NAMALWA (cell line): ENCODE data around the gene ABCD2.
"Not testable (repeated sequence)": the region's sequence is repeated elsewhere in the genome, so short reads cannot be mapped to it uniquely, and the experiment has no call there.

ENCODE experiments used
- DNase-seq: peaks from one replicate; pipeline ENCODE4 v3.0.0-alpha.2; 2015; ENCODE audit warnings: low spot score

The ABCD2 gene

DNA sequence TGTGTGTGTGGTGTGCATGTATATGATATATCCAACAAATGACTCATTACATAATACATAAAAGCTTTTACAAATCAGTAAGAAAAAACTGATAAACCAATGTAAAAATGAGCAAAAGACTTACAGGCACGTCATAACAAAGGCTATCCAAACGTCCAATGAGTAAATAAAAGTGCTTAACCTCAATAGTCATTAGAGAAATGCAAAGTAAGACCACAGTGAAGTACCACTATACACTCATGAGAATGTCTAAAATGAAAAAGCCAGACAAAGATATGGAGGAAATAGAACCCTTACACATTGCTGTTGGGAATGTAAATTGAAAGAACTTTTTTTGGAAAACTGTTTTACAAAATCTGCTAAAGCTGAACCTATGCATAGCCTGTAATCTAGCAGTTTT lies 7.8 kb downstream of the ABCD2 start:
- no peak for DNase-seq

GRCh38 chr12:39610436-39611025 lies 9.1 kb downstream of the ABCD2 start:
- no peak for DNase-seq

DNA sequence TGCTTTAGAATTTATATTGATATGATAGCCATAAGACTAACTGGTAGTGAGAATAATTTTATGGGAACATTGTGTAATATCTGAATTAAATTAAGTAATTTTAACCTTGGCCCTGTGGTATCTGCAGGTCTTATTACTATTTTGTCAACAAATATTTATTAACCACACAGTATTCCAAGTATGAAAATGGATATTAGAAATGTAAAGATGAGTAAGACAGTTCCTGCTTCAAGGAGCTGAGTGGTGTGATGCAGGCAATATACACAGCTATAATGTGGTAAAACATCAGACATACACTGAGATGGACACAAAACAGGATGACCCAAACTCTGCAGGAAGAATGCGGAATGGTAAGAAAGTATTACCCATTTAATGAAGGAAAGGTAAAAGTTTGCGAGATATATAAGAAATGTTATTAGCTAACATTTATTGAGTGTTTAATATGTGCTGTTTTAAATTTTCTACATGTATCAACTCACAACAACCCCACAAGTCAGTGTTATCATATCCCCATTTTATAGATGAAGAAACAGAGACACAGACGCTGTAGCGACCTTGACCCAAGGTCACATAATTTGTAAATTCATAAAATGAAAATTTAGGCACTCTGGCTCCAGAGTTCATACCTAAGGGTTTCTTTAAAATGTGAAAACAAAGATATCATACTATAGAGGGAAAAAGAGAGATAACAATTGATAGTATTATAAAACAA lies 12.7 kb downstream of the ABCD2 start:
- no peak for DNase-seq

GRCh38 chr12:39605996-39606395 lies 13.6 kb downstream of the ABCD2 start:
- no peak for DNase-seq

DNA sequence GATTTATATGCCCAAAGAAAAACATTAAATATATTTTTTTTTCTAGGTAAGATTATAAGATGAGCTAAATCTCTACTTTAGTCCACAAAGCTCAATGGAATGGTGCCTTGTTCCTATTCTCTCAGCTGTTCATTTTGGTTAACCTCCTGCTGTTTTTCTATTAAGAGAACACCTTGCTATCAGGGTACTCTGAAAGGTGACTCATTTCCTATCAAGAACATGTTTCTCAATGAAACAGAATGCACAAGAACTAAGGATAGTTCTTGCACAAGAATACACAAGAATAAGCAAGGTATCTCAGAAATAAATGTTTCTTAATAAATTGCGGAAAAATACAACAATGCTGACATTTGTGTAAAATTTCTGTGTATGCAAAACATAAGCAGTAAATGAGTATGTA lies 14.1 kb downstream of the ABCD2 start:
- no peak for DNase-seq

- no peak for DNase-seq
These were observed 16.5 kb downstream of the ABCD2 start for GRCh38 chr12:39603065-39603464.

DNA sequence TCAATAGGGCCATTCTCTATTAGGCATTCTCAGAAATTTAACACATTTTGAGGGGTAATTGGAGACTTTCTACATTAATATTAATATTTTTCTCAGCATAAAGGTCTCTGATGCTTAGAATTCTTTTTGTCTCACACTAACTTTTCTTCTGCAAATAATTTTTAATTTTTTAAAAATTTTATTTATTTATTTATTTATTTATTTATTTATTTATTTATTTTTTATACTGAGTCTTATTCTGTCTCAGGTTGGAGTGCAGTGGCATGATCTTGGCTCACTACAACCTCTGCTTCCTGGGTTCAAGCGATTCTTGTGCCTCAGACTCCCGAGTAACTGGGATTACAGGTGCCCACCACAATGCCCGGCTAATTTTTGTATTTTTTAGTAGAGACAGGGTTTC lies 17.7 kb downstream of the ABCD2 start:
- DNase-seq = not testable (repeated sequence)

DNA sequence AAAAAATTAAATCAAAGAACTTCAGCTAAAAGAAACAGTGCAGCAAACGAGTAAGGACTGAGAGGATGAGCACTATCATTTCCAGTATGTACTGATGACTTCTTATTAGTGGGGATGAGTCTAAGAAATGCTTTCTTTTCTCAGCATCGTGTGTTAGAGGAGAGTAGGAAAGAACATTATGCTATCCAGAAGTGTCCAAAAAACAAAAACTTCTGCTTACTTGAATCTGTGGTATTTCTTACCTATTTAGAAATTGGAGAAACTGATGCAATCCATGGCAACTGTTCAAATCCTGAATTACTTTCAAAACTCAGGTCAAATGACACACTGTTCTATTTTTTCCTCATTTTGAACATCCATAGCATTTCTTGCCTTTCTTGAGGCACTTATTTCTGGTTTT lies 23.7 kb downstream of the ABCD2 start:
- DNase-seq = no peak

DNA sequence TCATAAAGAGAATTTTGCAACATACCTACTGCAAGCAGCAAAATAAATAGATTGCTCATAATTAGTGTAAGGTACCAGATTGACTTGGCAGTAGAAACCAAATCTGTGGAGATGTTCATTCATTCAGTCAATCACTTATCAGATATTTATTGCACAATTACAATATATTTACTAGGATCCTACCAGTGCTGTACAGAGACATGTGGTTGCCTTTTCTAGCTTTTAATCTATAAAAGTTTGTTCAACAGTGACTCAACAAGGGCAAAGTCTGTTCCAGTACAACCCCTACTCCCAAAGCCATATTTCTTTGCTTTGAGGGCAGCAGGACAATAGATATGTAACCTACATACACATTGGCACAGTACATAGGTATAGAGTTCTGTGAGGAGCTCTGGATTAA lies 27.3 kb downstream of the ABCD2 start:
- DNase-seq = no peak

DNA sequence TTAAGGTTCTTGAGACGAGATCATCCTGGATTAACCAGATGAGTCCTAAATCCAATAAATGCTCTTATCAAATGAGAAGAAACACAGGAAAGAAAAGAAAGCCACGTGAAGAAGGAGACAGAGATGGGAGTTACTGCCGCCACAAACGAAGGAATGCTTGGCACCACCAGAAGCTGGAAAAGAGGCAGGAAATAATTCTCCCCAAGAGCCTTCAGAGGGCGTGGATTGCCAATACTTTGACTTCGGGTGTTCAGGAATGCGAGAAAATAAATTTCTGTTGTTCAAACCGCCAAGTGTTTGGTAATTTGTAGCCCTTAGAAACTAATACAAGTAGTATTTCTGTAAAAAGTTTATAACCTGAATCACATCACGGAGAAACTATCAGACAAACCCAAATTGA lies 31.3 kb downstream of the ABCD2 start:
- DNase-seq = no peak

DNA sequence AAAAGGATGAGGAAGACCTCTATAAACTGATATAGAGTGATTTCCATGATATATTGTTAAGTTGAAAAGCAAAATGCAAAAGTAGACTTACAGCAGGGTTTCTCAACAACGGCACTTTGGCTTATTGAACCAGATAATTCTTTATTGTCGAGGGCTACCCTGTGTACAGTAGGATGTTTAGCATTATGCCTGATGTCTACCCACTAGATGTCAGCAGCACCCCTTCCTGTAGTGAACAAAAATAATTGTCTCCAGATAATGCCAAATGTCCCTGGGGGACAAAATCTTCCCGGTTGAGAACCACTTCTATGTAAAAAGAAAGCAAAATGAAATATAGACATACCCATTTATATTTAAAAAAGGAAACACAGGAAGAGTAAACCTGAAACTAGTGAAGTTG lies 32.4 kb downstream of the ABCD2 start:
- DNase-seq = peak; percentile 36

GRCh38 chr12:39586816-39587215 lies 32.8 kb downstream of the ABCD2 start:
- no peak for DNase-seq

DNA sequence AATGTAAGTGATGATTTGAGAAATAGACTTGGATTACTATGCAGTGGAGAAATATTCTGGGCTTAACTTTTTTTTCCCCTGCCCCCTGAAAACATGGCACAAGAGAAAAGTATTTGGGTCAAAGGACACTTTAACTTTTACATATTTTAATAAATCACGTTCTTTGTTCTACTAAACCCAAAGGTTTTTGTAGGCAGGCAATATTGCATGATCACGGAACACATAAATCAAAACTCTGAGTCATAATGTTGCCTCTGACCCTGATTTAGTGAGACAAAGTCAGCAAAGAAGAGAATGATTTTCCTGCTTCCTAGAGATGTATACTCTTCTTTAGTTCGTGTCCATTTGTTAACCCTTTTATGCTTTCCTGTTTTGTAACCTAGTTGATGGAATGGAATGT lies 38.0 kb downstream of the ABCD2 start:
- no peak for DNase-seq

- DNase-seq = no peak
These were observed 44.1 kb downstream of the ABCD2 start for GRCh38 chr12:39575498-39575875.

DNA sequence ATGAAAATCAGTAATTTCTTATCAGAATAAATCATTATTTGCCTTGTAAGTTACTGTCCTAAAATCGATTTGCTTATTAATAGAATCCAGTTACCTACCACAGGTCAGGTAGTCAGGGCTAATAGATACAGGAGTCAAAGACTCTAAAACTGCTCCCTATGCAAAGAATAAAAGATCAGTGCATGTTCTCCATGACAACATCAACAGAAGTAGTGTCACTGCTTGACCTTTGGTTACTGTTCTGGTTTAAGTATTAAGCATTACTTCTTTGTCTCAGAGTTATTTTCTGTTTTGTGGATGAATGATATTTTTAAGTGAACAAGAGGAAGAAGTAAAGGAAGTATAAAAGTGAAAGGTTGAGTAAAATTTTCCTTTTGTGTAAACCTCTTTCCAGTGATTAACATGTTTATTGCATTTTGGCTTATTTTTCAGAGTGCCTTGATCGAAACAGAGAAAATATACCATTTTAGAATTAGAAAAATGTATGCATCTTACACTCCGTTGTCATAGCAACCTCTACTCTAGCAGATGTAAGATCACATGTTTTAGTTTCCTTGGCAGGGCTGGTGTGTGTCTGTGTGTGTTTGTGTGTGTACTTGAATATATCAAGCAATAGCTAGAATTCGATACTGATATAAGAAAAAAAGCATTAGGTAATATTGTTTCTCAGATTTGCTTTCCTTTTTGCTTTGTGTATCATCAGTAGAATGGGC lies 44.7 kb downstream of the ABCD2 start:
- no peak for DNase-seq

DNA sequence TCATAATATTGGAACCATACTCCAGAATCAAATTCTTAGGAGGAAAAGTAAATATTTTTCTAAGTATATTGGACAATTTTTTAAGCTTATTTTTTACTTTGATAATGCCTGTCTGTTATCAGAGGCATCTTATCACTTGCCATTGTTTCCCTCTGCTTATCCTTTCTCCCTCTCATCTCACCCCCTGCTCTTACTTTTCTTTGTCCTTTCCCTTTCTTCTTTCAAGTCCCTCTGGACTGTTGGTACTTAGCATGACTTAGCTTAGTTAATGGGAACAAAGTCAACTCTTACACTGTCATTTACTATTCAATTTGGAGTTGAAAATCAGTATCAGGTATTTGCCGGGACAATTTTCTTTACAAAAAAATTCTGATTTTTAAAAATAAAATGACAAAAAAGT lies 45.2 kb downstream of the ABCD2 start:
- DNase-seq = no peak

DNA sequence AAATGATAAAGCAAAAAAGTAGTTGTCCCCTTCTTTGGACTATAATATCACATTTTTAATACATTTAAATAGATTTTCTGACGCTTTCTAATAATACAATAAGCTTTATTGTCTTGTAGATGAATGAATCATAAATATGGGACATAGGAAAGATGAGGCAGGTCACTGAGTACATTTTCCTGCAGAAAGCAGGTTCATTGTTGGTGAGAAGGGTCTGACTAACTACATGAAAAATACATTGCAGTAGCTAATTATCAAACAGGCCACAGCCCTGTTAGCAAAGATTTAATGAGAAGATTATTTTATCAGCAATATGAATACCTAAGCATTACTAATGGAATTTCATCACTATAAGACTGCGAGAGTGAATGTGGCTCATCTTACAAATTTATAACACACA lies 45.6 kb downstream of the ABCD2 start:
- DNase-seq = no peak

- DNase-seq = no peak
These were observed 47.1 kb downstream of the ABCD2 start for GRCh38 chr12:39572551-39572950.

DNA sequence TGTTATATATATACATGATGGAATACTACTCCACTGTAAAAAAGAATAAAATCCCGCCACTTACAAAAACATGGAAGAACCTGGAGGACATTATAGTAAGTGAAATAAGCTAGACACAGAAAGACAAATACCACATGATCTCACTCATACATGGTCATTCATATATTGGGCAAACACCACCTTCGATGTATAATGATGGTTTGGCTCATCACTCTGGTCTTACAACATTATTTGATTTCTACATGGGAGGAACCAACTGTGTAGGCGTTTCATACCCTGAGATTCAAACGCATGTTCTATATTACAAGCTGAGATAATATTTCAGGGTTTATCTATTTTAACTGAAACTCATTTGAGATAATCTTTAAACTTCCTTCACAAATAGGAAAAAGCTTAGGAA lies 48.3 kb downstream of the ABCD2 start:
- DNase-seq = no peak

DNA sequence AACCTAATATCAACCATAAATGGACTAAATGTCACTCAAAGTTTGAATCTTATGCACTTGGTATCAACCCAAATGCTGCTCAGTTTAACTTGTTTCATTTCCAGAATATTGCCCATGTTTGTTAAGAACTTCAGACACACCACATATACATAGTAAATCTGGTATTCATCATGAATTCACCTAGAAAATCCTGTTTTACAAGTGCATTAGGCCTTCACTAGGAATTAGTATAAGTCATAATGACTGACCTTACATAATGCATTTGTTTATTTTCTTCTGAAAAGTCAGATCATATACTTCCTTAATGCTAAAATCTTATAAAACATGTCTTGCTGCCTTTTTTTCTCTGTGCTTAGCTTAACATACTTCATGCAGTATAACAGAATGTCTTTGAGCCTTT lies 66.1 kb downstream of the ABCD2 start:
- DNase-seq = no peak

DNA sequence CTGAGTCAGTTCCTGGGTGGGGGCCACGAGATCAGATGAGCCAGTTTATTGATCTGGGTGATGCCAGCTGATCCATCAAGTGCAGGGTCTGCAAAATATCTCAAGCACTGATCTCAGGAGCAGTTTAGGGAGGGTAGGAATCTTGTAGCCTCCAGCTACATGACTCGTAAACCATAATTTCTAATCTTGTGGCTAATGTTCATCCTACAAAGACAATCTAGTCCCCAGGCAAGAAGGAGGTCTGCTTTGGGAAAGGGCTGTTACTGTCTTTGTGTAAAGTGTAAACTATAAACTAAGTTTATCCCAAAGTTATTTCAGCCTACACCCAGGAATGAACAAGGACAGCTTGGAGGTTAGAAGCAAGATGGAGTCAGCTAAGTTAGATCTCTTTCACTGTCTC lies 75.4 kb downstream of the ABCD2 start:
- not testable (repeated sequence) for DNase-seq

DNA sequence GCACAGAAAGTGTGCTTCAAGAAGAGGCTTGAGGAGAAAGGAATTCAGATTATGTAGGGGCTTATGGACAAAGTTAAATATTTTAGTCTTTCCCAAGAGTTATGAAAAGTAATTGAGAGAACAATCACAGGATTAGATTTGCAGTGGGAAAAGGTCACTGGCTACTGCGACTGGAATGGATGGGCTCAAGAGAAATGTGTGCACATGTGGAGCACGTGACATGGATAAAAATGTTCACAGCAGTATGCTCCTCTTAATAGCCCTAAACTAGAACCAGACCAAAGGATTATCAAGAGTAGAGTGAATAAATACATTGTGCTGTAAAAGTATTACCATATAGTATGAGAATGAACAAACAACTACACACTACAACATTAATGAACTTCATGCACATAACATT lies 78.1 kb downstream of the ABCD2 start:
- DNase-seq = no peak

DNA sequence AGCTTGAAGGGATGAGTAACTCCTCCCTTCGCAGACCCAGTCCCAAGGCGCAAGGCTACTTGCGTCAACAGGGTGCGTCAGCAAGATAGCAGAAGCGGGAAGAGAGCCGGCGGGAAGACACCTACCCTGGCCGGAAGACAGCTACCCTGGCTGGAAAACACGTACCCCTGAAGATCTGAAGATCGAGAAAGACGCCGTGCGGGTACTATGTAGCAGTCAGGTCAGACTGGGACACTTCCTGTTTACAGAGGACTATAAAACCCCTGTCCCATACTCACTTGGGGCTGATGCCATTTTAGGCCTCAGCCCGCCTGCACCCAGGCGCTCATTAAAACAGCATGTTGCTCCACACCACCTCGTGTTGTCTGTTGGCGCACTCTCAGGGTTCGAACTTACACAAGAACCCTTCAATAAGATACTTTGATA lies 80.9 kb downstream of the ABCD2 start:
- no peak for DNase-seq

GRCh38 chr12:39533951-39534350 lies 85.7 kb downstream of the ABCD2 start:
- DNase-seq = no peak
